HepG2 (cell line): Measurements from ENCODE around the gene NOL4L. TPM values are rescaled to one million over a fixed set of nuclear protein-coding genes. Genes with fewer than 3 reads are reported as not detected.

ENCODE experiments used
- AKAP8 ChIP-seq: sonication (generic); formaldehyde crosslinking; IDR thresholded peaks from 2 replicates; pipeline ENCODE4 v1.5.1; 2020; ENCODE audit warnings: mild to moderate bottlenecking, missing genetic modification reagents
- HNRNPL ChIP-seq: fragments of 200-400 bp; formaldehyde crosslinking; IDR thresholded peaks from 2 replicates; pipeline ENCODE4 v1.6.1; 2017; ENCODE audit warnings: mild to moderate bottlenecking, low read depth, low read length
- MBD4 ChIP-seq: IDR thresholded peaks from 2 replicates; pipeline ENCODE4 v1.6.1; 2012; ENCODE audit warnings: low read length, inconsistent platforms, borderline replicate concordance
- PTBP1 ChIP-seq: fragments of 200-400 bp; formaldehyde crosslinking; IDR thresholded peaks from 2 replicates; pipeline ENCODE4 v1.6.1; 2018; ENCODE audit warnings: low read length, low read depth; ENCODE audit not compliant: poor library complexity, severe bottlenecking
- REL ChIP-seq: sonication (generic); formaldehyde crosslinking; conservative IDR thresholded peaks from 2 replicates; pipeline ENCODE4 v1.8.0; 2022; ENCODE audit warnings: mild to moderate bottlenecking, missing genetic modification reagents, moderate library complexity
- SMAD3 ChIP-seq: sonication (generic); formaldehyde crosslinking; IDR thresholded peaks from 2 replicates; pipeline ENCODE4 v1.4.0; 2020; ENCODE audit warnings: missing genetic modification reagents
- ZBTB38 ChIP-seq: sonication (generic); formaldehyde crosslinking; IDR thresholded peaks from 2 replicates; pipeline ENCODE4 v1.5.1; 2020; ENCODE audit warnings: mild to moderate bottlenecking, missing genetic modification reagents
- ZNF546 ChIP-seq: sonication (generic); formaldehyde crosslinking; conservative IDR thresholded peaks from 2 replicates; pipeline ENCODE4 v1.8.1; 2023; ENCODE audit warnings: mild to moderate bottlenecking, missing genetic modification reagents
- ZNF563 ChIP-seq: sonication (generic); formaldehyde crosslinking; IDR thresholded peaks from 2 replicates; pipeline ENCODE4 v1.8.0; 2022; ENCODE audit warnings: mild to moderate bottlenecking, moderate library complexity, missing genetic modification reagents
- ZNF629 ChIP-seq: sonication (generic); formaldehyde crosslinking; conservative IDR thresholded peaks from 2 replicates; pipeline ENCODE4 v1.5.0; 2020; ENCODE audit warnings: missing genetic modification reagents
- ZNF782 ChIP-seq: sonication (generic); formaldehyde crosslinking; IDR thresholded peaks from 2 replicates; pipeline ENCODE4 v1.4.0; 2020; ENCODE audit warnings: missing genetic modification reagents, mild to moderate bottlenecking, borderline replicate concordance
- polyA plus RNA-seq, 8 experiments: library from polyadenylated mRNA; depleted of rRNA in 3 of 8; stranded (reverse) in 7 of 8; unstranded in 1 of 8; fragments of >200 nt; fragmentation: Illumina TruSeq in 4 of 8; extraction: Trizol in 4 of 8; gene quantifications; 2 replicates each; pipeline versions ENCODE4 v1.2.1 to v1.2.3, GENCODE V29; 2011 to 2016; ENCODE audit warnings: low read depth in 4 of 8, missing spikeins in 1 of 8, mixed read lengths in 1 of 8; ENCODE audit not compliant: insufficient read depth in 1 of 8
- total RNA-seq, 5 experiments: library from RNA; depleted of rRNA; stranded (reverse); fragments of >200 nt; fragmentation: Illumina TruSeq; extraction: Trizol; gene quantifications; 2 replicates each; pipeline ENCODE4 v1.2.3, GENCODE V29; 2016; ENCODE audit warnings: low read depth in 1 of 5
- TF ChIP-seq, protein P1 (sequence below): sonication (generic); formaldehyde crosslinking; IDR thresholded peaks from 2 replicates; pipeline ENCODE4 v1.4.0; 2020; ENCODE audit warnings: missing genetic modification reagents, borderline replicate concordance
- TF ChIP-seq, protein P2 (sequence below): sonication (generic); formaldehyde crosslinking; IDR thresholded peaks from 2 replicates; pipeline ENCODE4 v1.9.0; 2022; ENCODE audit warnings: low read depth, missing genetic modification reagents
- TF ChIP-seq, protein P3 (sequence below): sonication (generic); formaldehyde crosslinking; IDR thresholded peaks from 2 replicates; pipeline ENCODE4 v1.5.0; 2020; ENCODE audit warnings: mild to moderate bottlenecking, missing genetic modification reagents
- TF ChIP-seq, protein P4 (sequence below): sonication (generic); formaldehyde crosslinking; IDR thresholded peaks from 2 replicates; pipeline ENCODE4 v1.4.0; 2020; ENCODE audit warnings: missing genetic modification reagents, borderline replicate concordance

NOL4L gene
- total and polyA plus RNA-seq, 2 of the 13 experiments (the other 11 are each of a cell fraction or from before 2014, with no cell fraction given), result 16.6 to 35.4 TPM

DNA sequence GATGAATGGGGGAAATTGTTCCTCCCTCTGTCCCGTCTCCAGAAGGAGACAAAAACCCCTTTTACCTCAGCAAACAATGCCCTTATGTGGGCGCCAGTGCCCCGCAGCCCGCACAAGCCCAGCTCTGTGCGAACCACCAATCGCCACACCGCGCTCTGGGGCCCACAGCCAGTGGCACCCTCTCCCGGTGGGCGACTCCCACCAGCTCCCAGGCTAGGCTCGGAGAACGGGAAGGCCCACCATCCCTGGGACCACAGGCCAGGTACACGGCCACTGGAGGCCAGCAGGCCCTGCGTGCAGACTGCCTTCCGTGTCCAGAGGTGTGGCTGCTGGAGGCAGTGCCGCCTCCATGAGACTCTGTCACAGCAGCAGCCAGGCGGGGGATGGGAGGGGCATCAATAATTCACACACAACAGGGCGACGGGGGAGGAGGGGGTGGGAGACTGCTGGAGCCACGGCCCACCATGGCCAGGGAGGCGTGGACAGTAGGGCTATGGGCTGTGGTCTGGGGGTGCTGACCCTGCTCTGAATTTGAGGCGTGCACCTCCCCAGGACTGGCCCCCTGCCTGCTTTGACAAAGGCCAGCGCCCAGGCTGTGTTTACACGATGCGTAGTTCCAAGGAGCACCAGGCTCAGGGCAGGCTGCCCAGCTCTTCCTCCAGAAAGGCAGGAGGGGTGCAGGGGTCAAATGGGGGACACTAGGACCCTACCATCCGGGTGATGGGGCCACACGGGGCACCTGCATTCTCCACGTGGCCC lies 121.3 kb downstream of the NOL4L start (continued):
- TF ChIP-seq, protein P1, sequence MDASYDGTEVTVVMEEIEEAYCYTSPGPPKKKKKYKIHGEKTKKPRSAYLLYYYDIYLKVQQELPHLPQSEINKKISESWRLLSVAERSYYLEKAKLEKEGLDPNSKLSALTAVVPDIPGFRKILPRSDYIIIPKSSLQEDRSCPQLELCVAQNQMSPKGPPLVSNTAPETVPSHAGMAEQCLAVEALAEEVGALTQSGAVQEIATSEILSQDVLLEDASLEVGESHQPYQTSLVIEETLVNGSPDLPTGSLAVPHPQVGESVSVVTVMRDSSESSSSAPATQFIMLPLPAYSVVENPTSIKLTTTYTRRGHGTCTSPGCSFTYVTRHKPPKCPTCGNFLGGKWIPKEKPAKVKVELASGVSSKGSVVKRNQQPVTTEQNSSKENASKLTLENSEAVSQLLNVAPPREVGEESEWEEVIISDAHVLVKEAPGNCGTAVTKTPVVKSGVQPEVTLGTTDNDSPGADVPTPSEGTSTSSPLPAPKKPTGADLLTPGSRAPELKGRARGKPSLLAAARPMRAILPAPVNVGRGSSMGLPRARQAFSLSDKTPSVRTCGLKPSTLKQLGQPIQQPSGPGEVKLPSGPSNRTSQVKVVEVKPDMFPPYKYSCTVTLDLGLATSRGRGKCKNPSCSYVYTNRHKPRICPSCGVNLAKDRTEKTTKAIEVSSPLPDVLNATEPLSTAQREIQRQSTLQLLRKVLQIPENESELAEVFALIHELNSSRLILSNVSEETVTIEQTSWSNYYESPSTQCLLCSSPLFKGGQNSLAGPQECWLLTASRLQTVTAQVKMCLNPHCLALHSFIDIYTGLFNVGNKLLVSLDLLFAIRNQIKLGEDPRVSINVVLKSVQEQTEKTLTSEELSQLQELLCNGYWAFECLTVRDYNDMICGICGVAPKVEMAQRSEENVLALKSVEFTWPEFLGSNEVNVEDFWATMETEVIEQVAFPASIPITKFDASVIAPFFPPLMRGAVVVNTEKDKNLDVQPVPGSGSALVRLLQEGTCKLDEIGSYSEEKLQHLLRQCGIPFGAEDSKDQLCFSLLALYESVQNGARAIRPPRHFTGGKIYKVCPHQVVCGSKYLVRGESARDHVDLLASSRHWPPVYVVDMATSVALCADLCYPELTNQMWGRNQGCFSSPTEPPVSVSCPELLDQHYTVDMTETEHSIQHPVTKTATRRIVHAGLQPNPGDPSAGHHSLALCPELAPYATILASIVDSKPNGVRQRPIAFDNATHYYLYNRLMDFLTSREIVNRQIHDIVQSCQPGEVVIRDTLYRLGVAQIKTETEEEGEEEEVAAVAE (CRISPR knock-in tag), result no peak
- TF ChIP-seq PTBP1 (no peak), ZNF629 (CRISPR knock-in tag) (0 out of 2 replicates have a peak, but pooled peaks have one; percentile 18), ZBTB38 (CRISPR knock-in tag) (peak; percentile 66; the same call in 1 of the 2 replicates), AKAP8 (0 out of 2 replicates have a peak, but pooled peaks have one; percentile 15), REL (CRISPR knock-in tag) (no peak), ZNF782 (CRISPR knock-in tag) (no peak), ZNF563 (CRISPR knock-in tag) (0 out of 2 replicates have a peak, but pooled peaks have one; percentile 3), HNRNPL (peak; percentile 94), ZNF546 (CRISPR knock-in tag) (0 out of 2 replicates have a peak, but pooled peaks have one; percentile 28), MBD4 (no peak), SMAD3 (no peak)
- TF ChIP-seq, protein P2, sequence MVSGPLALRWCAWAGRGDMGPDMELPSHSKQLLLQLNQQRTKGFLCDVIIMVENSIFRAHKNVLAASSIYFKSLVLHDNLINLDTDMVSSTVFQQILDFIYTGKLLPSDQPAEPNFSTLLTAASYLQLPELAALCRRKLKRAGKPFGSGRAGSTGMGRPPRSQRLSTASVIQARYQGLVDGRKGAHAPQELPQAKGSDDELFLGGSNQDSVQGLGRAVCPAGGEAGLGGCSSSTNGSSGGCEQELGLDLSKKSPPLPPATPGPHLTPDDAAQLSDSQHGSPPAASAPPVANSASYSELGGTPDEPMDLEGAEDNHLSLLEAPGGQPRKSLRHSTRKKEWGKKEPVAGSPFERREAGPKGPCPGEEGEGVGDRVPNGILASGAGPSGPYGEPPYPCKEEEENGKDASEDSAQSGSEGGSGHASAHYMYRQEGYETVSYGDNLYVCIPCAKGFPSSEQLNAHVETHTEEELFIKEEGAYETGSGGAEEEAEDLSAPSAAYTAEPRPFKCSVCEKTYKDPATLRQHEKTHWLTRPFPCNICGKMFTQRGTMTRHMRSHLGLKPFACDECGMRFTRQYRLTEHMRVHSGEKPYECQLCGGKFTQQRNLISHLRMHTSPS (CRISPR knock-in tag), result peak; percentile 54; the same call in 1 of the 2 replicates
- TF ChIP-seq, protein P3, sequence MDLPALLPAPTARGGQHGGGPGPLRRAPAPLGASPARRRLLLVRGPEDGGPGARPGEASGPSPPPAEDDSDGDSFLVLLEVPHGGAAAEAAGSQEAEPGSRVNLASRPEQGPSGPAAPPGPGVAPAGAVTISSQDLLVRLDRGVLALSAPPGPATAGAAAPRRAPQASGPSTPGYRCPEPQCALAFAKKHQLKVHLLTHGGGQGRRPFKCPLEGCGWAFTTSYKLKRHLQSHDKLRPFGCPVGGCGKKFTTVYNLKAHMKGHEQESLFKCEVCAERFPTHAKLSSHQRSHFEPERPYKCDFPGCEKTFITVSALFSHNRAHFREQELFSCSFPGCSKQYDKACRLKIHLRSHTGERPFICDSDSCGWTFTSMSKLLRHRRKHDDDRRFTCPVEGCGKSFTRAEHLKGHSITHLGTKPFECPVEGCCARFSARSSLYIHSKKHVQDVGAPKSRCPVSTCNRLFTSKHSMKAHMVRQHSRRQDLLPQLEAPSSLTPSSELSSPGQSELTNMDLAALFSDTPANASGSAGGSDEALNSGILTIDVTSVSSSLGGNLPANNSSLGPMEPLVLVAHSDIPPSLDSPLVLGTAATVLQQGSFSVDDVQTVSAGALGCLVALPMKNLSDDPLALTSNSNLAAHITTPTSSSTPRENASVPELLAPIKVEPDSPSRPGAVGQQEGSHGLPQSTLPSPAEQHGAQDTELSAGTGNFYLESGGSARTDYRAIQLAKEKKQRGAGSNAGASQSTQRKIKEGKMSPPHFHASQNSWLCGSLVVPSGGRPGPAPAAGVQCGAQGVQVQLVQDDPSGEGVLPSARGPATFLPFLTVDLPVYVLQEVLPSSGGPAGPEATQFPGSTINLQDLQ (CRISPR knock-in tag), result 0 out of 2 replicates have a peak, but pooled peaks have one; percentile 10
- TF ChIP-seq, protein P4, sequence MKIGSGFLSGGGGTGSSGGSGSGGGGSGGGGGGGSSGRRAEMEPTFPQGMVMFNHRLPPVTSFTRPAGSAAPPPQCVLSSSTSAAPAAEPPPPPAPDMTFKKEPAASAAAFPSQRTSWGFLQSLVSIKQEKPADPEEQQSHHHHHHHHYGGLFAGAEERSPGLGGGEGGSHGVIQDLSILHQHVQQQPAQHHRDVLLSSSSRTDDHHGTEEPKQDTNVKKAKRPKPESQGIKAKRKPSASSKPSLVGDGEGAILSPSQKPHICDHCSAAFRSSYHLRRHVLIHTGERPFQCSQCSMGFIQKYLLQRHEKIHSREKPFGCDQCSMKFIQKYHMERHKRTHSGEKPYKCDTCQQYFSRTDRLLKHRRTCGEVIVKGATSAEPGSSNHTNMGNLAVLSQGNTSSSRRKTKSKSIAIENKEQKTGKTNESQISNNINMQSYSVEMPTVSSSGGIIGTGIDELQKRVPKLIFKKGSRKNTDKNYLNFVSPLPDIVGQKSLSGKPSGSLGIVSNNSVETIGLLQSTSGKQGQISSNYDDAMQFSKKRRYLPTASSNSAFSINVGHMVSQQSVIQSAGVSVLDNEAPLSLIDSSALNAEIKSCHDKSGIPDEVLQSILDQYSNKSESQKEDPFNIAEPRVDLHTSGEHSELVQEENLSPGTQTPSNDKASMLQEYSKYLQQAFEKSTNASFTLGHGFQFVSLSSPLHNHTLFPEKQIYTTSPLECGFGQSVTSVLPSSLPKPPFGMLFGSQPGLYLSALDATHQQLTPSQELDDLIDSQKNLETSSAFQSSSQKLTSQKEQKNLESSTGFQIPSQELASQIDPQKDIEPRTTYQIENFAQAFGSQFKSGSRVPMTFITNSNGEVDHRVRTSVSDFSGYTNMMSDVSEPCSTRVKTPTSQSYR, result peak; percentile 64; the same call in 1 of the 2 replicates
